GM19467 (cell line): ENCODE measurements around the gene CUL9.

ENCODE experiments used
- ATAC-seq: cut with Tn5 transposase; IDR thresholded peaks from one replicate; pipeline ENCODE4 v1.9.1; 2021; ENCODE audit warnings: mild to moderate bottlenecking, moderate library complexity; ENCODE audit not compliant: unreplicated experiment

The CUL9 gene

DNA sequence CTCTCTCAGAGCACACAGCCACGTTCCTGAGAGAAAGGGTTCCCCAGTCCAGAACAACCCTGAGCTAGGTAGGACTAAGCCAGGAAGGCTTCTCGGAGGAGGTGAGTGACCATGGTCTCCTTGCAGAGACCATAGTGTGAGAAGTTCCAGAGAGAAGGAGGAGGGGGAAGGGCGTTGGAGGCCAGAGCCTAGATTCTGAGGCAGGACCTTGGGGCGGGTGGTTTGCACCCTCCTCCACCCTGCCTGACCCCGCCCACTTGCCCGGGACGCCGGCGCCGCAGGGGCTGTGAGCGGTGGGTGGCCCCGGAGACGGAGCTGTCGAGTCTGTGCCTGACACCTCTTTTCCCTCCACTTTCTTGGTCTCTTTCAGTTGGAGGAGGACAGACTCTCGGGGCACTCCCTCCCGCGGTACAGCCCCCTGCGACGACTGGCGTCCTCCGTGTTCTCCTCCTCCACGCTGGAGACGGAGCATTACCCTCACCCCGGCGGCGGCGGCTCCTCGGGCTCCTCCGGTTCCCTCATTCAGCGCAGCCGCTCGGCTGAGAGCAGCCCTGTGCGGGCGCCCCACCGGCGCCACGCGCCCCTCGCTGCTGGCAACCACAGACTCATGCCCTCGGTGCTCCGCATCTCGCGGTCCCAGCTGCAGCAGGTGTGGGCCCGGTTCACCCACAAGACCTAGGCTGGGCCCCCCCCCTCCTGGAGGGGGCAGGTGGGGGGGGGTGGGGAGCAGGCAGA lies 87.4 kb downstream of the CUL9 start:
- ATAC-seq, result no peak

DNA sequence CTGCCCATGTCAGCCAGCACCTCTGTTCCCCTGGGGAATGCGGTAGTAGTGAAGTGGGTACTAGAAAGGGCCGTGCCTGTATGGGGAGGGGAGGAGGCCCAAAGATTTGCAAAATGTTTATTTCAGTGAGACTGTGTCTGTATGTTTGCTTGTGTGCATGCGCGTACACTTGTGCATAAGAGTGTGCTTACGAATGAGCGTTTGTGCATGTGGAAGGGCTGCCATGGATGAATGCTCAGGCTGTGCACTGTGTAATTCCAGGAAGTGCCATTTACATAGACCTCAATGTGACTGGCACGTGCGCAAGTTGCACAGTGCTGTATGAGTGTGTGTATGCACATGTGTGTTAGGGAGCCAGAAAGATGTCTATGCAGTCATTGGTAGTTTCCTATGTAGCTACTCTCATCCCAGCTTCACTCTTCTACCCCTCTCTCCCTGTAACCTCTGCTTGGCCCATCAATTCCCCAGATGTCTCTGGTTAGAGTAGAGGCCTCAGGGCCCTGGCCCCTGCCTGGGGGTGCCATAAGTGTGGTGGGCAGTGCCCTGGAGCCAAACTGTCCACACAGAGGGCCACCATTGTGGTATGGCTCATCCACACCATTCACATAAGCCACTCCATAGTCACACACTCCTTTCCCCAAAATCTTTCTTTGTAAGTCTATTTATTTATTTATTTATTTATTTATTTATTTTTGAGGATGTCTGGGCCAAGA lies 89.3 kb downstream of the CUL9 start:
- ATAC-seq, result no peak

DNA sequence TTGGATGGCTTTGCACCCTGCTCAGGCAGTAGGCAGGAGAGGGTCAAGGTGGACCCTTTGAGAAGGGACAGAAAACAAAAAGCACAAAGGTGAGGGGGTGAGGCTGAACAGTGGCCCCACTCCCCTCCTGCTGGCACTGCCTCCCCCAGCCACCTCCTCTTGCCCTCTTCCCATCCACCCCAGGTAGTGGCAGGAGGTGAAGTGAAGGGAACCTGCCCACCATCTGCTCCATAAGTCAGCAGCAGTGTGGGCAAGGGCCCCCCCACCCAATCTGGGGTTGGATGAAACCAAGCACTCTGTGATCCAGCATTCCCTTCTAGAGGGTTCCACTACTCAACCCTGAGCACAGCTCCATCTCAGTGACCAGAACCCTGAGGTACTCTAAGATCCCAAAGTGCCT lies 89.9 kb downstream of the CUL9 start:
- ATAC-seq, result no peak

DNA sequence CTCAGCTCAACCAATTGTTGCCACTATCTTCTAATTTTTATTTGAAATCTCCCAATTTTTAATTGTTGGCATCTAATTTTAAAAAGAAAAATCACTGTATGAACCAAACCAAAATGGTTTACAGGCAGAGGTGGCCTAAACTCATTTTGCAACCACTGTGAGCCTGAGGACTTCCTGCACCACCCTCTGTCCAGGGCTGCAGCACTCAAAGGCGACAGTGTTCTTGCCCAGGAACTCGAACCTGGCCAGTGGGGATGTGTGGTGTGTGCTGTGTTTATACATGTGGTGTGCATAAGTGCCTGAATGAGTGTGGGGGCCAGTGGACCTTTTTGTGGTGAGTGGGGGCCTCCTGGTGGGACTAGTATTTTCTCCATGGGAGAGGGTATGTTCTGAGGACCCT lies 91.7 kb downstream of the CUL9 start:
- ATAC-seq, result no peak
